Kidney (tissue), 14 donors: ENCODE results near the gene ZDHHC14. TPM values are rescaled to one million over a fixed set of nuclear protein-coding genes. Genes with fewer than 3 reads are reported as not detected.

Experiments used
- DNase-seq, 5 donors: peaks; one replicate each; pipeline ENCODE4 v3.0.0-alpha.2; 2013 to 2020
- FAIRE-seq: peaks from 2 replicates; lab custom pipeline; 2012; peaks lifted over from hg19 to GRCh38; lab: Jason Lieb, UNC
- H3K27ac ChIP-seq, 2 donors: one replicate each; pipeline ENCODE4 v1.7.0; 2013; ENCODE audit warnings: low read depth in 2 of 2, low read length in 2 of 2, inconsistent platforms in 1 of 2
- H3K27me3 ChIP-seq: one replicate; pipeline ENCODE4 v1.7.1; 2013; ENCODE audit warnings: low read length, inconsistent platforms; ENCODE audit not compliant: control insufficient read depth, insufficient read depth
- H3K36me3 ChIP-seq, 3 donors: one replicate each; pipeline versions ENCODE4 v1.7.0 to v1.7.1; 2013; ENCODE audit warnings: low read length in 3 of 3, control low read depth in 1 of 3, inconsistent platforms in 1 of 3; ENCODE audit not compliant: insufficient read depth in 3 of 3, control insufficient read depth in 2 of 3
- H3K4me1 ChIP-seq, 3 donors: one replicate each; pipeline versions ENCODE4 v1.7.0 to v1.7.1; 2013; ENCODE audit warnings: low read length in 3 of 3, inconsistent platforms in 1 of 3, low read depth in 1 of 3; ENCODE audit not compliant: control insufficient read depth in 2 of 3, insufficient read depth in 2 of 3
- H3K4me3 ChIP-seq, 3 donors: one replicate each; pipeline versions ENCODE4 v1.7.0 to v1.8.1; 2013; ENCODE audit warnings: low read length in 3 of 3, control low read depth in 1 of 3, inconsistent platforms in 1 of 3
- H3K9ac ChIP-seq, 3 donors: one replicate each; pipeline versions ENCODE4 v1.7.0 to v1.7.1; 2013; ENCODE audit warnings: low read length in 3 of 3, control low read depth in 1 of 3, inconsistent platforms in 1 of 3
- H3K9me3 ChIP-seq, 3 donors: one replicate each; pipeline versions ENCODE4 v1.7.0 to v1.7.1; 2013; ENCODE audit warnings: low read length in 3 of 3, control low read depth in 1 of 3, inconsistent platforms in 1 of 3; ENCODE audit not compliant: control insufficient read depth in 2 of 3, insufficient read depth in 1 of 3
- intact Hi-C: fragments of 100-400 bp; cut with DNase I; formaldehyde crosslinking; loops from one replicate; pipeline ENCODE4 v1.11.1; 2022
- polyA plus RNA-seq: library from polyadenylated mRNA; stranded (reverse); fragments of 350-450 nt; fragmentation: Illumina TruSeq; extraction: RNeasy Lipid Tissue Mini Kit (QIAGEN cat#74804); gene quantifications from one replicate; pipeline ENCODE4 v1.2.3, GENCODE V29; 2014; ENCODE audit warnings: low read depth, low replicate concordance; ENCODE audit not compliant: insufficient read depth
- total RNA-seq: library from RNA; stranded (reverse); fragmentation: NEBNext Ultra II Directional; extraction: Animal tissue kit (Norgen Biotek cat#: 25700); gene quantifications from one replicate; pipeline ENCODE4 v1.2.1, GENCODE V29; 2021
- TF ChIP-seq, protein P1 (sequence below): IDR thresholded peaks from 3 replicates; pipeline ENCODE4 v1.5.1; 2012; ENCODE audit warnings: mild to moderate bottlenecking, moderate library complexity, borderline replicate concordance; ENCODE audit not compliant: insufficient read depth; ENCODE audit errors: extremely low read depth
- donor health status: control.
- donor health status: control.
- donor health status: control.
- donor health status: control.
- donor health status: control.
- donor health status: DM: yes; HTN: yes; CAD: no.
- donor health status: Normal renal cell carcinoma (clear cell type).

ZDHHC14 gene
- total and polyA plus RNA-seq, 2 donors from 2014 or later = 13.5 to 26.7 TPM

GRCh38 chr6:157630463-157631080 lies 249.6 kb downstream of the ZDHHC14 start:
- intact Hi-C loops = no loop called here

GRCh38 chr6:157631412-157631811 lies 250.4 kb downstream of the ZDHHC14 start:
- TF ChIP-seq, protein P1, sequence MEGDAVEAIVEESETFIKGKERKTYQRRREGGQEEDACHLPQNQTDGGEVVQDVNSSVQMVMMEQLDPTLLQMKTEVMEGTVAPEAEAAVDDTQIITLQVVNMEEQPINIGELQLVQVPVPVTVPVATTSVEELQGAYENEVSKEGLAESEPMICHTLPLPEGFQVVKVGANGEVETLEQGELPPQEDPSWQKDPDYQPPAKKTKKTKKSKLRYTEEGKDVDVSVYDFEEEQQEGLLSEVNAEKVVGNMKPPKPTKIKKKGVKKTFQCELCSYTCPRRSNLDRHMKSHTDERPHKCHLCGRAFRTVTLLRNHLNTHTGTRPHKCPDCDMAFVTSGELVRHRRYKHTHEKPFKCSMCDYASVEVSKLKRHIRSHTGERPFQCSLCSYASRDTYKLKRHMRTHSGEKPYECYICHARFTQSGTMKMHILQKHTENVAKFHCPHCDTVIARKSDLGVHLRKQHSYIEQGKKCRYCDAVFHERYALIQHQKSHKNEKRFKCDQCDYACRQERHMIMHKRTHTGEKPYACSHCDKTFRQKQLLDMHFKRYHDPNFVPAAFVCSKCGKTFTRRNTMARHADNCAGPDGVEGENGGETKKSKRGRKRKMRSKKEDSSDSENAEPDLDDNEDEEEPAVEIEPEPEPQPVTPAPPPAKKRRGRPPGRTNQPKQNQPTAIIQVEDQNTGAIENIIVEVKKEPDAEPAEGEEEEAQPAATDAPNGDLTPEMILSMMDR = no peak
- DNase-seq (peak in 3 of 5 donors; percentile 28 to 67 (median 55)), FAIRE-seq (no peak)
- H3K9me3 ChIP-seq = no peaks in the 10 kb centered on the region
- peak overlapping the region in 1 of 2 donors; percentile 36 for H3K27ac ChIP-seq
- H3K27me3 ChIP-seq = no peaks in the 10 kb centered on the region
- H3K36me3 ChIP-seq = peaks cover 0 to 17% (median 3%) of the 10 kb centered on the region in 3 donors
- H3K4me1 ChIP-seq = peaks cover 0 to 5% (median 4%) of the 10 kb centered on the region in 3 donors
- intact Hi-C loops = no loop called here
- H3K9ac ChIP-seq = no peak overlapping the region
- no peak overlapping the region for H3K4me3 ChIP-seq

More at GRCh38 chr6:157630463-157631080, 249.6 kb downstream of the ZDHHC14 start:
- FAIRE-seq (no peak), DNase-seq (no peak)
- no peaks in the 10 kb centered on the region for H3K27me3 ChIP-seq
- TF ChIP-seq, protein P1 = no peak
- peaks cover 0 to 17% (median 3%) of the 10 kb centered on the region in 3 donors for H3K36me3 ChIP-seq
- no peak overlapping the region for H3K27ac ChIP-seq
- no peak overlapping the region for H3K9ac ChIP-seq
- H3K4me3 ChIP-seq = peak overlapping the region in 1 of 3 donors; percentile 28
- no peaks in the 10 kb centered on the region for H3K9me3 ChIP-seq
- H3K4me1 ChIP-seq = peaks cover 0 to 5% (median 4%) of the 10 kb centered on the region in 3 donors

DNA sequence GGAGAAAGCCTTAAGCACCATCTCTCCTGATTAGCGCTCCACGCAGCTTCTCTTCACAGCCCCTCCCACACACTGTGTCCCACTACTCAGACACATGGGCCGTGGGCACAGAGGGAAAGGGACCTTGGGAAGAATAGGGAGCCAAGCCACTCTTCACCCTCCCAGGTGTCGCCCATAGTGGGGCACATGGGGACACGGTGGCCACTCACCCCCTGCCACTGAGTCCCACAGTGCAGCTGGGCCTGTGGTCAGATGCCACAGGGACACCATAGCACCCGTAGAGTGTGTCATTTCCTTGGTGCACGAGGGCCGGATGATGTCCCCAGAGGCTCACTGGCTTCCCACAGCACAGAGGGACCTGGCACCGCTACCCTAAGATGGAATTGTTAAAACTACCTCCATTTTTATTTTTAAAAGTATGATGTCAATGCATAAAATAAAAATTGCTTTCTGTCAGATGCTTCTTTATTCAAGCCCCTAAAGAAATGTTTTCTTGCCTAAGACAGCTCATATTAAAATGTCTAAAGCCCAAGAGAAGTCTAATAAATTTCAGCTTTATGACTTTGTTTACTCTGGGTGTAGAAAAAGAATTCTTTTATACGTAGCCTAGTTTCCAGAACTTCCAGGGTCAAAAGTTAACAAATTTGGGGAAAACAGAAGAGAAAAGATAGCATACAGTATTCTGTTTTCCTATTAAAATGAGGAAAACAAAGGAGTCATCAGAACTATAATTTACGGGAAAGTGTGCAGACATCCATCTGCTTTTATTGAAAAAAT lies 251.0 kb downstream of the ZDHHC14 start:
- H3K9ac ChIP-seq = no peak overlapping the region
- peak overlapping the region; percentile 9 to 36 for H3K27ac ChIP-seq
- no peaks in the 10 kb centered on the region for H3K27me3 ChIP-seq
- FAIRE-seq (no peak), DNase-seq (peak in 2 of 5 donors; percentile 50 to 80)
- TF ChIP-seq, protein P1 = no peak
- peaks cover 0 to 17% (median 3%) of the 10 kb centered on the region in 3 donors for H3K36me3 ChIP-seq
- H3K9me3 ChIP-seq = no peaks in the 10 kb centered on the region
- H3K4me1 ChIP-seq = peaks cover 0 to 9% (median 5%) of the 10 kb centered on the region in 3 donors
- H3K4me3 ChIP-seq = no peak overlapping the region
- intact Hi-C loops = no loop called here
